ENCODE data around the gene STK32B.

DNA sequence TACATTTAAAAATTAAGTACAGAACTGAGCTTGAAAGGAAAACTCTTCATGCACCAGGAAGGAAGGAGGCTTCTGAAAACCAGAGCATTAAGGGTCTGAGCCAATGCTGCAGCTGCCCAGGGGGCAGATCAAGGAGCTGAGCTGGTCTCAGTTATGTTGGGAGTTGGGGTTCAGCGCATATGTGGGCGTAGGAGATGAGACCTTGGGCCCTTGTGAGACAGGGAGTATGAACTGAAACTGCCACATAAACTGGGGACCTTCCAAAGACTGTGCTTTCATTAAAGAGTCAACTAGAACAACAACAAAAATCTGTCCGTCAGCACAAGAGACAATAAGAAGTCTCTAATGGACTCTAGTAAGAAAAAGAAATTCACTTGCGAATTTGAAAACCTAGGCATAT lies 226.9 kb downstream of the STK32B start:
- no peak for TF ChIP-seq POLR2A (IDR thresholded peaks at IDR 0.05)
- TF ChIP-seq, protein P1, sequence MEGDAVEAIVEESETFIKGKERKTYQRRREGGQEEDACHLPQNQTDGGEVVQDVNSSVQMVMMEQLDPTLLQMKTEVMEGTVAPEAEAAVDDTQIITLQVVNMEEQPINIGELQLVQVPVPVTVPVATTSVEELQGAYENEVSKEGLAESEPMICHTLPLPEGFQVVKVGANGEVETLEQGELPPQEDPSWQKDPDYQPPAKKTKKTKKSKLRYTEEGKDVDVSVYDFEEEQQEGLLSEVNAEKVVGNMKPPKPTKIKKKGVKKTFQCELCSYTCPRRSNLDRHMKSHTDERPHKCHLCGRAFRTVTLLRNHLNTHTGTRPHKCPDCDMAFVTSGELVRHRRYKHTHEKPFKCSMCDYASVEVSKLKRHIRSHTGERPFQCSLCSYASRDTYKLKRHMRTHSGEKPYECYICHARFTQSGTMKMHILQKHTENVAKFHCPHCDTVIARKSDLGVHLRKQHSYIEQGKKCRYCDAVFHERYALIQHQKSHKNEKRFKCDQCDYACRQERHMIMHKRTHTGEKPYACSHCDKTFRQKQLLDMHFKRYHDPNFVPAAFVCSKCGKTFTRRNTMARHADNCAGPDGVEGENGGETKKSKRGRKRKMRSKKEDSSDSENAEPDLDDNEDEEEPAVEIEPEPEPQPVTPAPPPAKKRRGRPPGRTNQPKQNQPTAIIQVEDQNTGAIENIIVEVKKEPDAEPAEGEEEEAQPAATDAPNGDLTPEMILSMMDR (IDR thresholded peaks at IDR 0.05) = no peak
